IPS-NIHi7 (cell line): ENCODE results near the gene ADTRP.

Source experiments
- DNase-seq: peaks from one replicate; pipeline ENCODE4 v3.0.0; 2012; ENCODE audit warnings: mixed read lengths; ENCODE audit errors: extremely low spot score

The ADTRP gene

DNA sequence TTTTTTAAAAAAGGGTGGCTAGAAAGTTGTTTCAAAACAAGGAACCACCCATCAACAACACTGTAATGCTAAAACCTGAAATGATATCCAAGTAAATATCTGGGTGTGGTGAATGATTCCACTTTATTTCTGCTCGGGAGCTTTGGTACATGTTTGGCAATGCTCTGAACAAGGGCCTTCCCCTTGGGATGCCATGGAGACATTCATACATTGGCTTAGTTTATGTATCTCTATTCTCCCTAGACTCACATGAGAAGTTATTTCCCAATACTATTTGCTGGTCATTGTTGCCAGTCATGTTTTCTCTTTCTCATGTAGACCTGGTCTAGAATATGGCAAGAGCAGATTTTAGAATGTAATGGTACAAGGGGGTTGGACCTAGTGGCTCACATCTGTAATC lies 22.9 kb downstream of the ADTRP start:
- no peak for DNase-seq

DNA sequence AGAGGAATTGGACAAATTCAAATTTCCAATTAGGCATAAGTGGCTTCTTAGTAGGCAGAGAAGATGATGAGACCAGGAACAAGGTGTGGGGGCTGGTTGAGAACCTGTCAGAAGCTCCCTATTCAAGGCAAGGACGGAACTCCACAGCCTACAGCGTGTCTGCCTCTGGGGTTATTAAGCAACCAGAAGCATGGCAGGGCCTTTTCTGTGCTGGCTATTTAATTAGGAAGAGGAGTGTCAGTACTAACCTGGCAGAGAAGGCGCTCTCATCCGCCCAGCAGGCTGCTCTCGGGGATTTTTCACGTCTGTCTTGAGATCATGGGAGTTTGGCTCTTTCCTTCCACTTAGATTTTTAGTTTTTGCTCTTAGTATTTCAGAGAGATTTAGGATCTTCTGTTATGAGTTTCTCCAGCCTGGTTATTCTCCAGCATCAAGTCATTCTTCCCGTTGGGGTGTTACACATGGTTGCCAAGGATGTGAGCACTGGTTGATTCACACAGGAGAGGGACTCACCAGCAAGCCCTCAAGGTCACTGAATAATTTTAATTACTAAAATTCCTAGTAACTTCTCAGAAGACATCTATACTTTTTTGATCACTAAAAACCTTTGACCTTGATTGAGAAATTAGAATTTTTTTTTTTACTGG lies 23.9 kb downstream of the ADTRP start:
- DNase-seq: no peak

DNA sequence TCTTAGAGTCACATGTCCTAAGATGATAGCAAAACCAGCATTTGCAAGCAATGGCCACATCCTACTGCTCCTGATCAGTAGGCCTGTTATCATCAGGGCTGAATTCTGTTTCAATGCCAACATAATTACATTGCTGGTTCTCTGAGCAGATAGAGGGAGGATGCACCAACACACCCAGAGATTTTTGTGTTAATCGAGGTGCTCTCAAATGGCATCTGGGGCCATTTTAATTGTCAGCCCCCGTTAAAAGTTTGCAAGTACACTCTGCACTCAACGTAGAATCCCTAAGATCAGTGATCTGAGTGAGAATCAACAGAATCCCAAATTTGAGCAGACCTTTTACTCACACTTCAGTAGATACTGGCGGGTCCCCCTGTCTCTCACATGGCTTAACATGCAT lies 24.8 kb downstream of the ADTRP start:
- no peak for DNase-seq

DNA sequence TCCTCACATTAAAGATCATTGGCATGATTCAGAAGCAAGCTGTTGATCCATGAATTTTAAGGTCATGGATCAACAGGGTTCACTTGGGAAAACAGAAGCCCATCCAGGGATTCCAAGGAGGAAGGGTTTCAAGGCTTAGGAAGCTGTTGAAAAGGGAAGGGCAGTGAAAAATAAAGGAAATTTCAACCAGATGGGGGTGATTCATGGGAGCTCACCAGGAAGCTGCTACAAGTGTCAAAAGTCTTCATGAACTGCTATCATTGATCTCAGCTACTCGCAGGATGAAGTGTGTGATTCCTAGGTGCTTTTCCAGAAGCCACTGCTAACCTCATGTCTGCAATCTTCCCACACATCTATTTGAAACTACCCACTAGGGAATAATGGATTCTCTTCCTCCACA lies 26.2 kb downstream of the ADTRP start:
- no peak for DNase-seq

DNA sequence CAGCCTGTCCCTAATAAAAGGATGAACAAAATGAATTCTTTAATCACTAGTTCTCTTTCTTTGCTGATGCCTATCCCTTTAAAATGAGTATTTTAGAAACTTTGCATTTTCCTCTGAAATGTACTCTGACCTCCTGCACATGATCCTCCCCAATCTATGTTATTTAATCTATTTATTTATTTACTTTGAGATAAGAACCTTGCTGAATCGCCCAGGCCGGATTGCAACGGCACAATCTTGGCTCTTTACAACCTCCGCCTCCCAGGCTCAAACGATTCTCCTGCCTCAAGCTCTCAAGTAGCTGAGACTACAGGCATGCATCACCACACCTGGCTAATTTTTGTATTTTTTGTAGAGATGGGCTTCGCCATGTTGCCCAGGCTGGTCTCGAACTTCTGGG lies 27.9 kb downstream of the ADTRP start:
- DNase-seq: no peak

DNA sequence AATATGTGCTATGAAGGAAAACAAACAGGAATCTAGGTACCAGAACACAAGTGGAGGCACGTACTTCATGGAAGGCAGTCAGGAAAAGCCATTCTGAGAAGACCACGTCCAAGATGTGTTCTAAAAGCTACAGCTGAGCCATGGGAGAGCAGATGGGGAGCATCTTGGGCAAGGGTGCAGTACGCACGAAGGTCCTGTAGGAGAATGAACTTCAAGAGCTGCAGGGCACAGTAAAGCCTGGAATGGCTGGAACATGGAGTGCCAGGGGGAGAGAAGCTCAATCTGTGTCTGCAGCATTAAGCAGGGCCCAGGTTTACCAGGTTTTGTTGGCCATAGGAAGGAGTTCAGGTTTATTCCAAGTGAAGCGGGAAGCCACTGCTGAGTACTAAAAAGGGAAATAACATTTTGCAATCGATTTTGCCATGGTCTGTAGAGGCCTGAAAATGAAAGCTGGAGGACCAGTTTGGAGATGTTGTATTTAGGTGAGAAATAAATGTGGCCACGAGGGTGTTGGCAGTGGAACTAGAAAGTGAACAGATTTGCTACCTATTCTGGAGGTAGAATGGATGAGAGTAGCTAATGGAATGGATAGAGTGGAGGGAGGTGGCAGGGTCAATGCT lies 29.9 kb downstream of the ADTRP start:
- no peak for DNase-seq

DNA sequence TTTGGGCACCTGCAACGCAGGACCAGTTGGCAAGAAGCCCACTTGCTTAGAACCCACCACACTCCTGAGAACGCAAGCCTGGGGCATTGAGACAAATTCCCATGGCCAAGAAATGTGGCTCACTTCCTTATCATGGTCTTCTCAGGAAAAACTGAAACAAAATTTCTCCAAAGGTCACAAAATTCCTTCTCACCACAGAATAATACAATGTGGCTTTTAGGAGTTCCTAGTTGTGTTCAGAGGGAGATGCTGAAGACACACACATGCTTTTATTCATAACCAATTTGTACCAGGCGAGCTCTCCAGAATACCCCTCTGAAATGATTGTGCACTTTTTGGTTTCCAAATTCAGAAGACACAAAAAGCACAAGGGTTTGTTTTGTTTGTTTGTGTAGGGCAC lies 31.6 kb downstream of the ADTRP start:
- no peak for DNase-seq

DNA sequence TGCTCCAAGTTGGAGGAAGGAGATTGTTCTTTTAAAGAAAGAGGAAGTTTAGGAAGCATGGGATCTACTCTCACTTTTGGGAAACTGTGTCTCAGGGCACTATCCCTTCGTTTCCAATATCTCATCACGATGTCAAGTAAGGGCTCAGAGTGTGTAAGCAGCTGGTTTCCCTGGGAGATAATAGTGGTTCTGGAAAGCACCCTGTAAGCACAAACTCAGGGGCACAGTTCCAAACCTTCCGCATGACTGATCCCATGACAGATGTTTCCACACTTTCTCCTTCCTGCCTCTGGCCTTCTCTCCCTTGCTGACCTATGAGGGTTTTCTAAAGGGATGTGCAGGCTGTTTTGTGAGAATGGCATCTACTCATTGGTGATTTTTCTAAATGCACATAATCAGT lies 33.9 kb downstream of the ADTRP start:
- DNase-seq: no peak

DNA sequence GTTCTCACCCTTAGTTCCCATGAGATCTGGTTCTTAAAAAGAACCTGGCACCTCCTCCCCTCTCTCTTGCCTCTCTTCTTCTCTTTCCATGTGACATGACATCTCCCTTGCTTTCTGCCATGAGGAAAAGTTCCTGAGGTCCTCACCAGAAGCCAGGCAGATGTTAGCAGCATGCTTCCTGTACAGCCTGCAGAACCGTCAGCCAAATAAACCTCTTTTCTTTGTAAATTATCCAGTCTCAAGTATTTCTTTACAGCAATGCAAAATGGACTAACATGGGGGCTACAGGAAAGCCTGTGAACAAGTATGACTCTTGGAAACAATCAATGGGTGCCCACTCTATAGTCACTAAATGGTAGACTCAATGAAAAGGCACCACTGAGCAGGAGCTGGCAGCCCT lies 34.5 kb downstream of the ADTRP start:
- no peak for DNase-seq

DNA sequence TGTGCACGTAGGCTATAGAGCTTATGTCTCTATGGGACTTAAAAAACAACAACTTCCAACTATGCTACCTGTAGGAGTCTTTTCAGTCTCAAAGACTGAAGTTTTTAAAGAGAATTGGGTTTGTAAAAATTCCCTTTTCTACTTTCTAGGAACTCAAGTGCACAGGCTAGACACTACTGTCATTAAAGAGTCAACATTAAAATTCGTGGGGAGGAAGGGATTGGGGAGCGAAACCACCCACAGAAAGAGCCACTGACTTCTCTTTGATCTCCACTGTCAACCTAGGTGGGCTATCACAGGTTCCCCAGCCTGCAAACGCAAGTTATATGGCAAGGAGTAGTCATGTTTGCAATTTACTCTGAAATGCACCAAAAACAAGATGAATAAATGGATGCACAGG lies 37.7 kb downstream of the ADTRP start:
- DNase-seq: no peak

DNA sequence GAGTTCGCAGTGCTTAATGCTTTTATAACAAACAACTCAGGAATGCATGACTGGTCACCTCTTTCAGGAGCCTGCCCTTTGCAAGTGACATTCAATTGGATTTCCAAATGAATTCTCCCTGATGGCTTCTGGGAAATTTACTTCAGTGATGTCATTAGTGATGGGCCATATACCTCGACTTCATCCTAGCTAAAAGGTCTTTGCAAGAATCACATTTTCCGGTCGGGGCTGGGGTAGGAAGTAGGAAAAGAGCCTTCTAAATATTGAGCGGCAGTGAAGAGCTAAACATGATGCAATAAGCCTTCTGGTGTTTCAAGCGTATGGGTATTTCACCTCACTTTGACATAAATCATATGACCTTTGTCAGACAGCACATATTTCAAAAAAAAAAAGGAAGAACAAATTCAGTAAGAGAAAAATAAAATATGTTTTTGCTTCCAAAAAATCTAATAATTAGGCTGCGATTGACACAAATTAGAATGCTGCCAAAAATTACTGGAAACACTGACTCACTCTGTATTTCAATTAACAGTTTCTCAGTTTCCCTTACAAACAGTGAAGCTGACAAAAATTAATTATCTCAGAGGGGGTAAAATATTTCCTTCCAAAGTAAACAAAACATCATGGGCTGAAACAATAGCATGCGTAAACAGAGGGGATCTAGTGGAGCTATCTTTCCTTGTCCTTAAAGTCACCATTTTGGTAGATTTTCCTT lies 39.8 kb downstream of the ADTRP start:
- DNase-seq: no peak

DNA sequence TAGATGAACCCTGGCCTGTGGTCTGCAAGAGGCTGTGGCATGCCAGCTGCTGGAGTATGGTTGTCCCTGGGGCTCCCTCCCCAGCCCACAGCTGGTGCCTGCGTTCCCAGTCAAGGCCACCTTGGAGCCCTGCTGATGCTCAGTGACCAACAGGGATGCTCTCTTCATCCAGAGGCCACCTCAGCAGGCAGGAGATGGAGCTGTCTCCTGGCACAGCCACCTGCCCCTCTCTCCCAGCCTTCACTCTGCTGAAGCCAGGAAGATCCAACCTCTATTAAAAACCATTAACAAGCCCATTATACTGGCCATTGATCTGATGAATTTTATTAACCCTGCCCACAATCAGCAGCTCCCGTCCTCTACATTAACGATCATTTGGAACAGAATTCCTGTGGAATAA lies 40.4 kb downstream of the ADTRP start:
- no peak for DNase-seq

DNA sequence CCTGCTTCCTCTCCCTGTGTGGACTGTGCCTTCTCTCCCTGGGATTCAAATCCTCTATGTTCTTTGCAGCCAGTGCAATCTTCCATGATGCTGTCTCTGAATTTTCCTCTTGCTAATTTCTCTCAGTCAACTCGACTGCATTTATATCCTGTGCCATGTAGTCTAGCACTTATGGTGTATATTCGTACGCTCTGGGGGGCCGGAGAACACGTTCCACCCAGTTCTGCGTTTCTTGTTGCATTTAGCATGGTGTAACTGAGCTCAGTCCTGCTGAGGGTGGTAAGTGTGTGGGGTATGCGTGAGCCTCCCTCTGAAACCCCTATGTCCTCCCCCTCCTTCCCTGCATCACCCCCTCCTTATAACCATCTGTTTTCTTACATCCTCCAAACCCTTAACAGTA lies 42.0 kb downstream of the ADTRP start:
- no peak for DNase-seq

DNA sequence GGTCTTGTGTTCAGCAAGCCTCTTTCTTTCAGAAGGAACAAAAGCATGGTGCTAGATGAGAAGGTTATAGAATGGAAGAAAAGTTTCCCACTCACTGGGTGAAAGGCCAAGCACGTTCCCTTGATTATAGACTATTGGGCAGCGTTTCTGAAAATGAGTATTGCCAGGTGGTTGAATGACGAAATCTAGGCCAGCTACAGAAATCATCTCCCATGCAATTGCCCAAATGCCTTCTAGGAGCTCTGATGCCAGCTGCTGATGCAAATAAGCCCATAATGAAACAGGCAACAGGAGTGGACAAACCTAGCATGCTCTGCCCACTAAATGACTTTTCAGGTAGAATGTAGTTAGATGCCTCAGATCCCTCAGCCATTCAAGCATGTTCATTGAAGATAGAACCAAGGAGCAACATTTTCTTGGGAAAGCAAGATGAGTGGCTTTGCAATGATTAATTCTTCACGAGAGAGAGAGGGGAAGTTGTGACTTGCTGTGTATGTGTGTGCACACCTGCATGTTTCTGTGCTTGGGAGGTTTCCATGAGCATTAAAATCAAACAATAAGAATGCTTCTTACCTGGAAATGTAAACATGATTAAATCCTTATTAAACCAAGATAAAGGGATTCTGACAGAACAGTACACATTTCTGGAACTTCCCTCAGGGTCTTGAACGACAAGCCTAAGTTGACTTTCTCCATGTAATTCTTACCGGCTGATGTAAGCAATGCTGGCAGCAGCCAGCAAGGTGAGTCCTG lies 43.6 kb downstream of the ADTRP start:
- no peak for DNase-seq

DNA sequence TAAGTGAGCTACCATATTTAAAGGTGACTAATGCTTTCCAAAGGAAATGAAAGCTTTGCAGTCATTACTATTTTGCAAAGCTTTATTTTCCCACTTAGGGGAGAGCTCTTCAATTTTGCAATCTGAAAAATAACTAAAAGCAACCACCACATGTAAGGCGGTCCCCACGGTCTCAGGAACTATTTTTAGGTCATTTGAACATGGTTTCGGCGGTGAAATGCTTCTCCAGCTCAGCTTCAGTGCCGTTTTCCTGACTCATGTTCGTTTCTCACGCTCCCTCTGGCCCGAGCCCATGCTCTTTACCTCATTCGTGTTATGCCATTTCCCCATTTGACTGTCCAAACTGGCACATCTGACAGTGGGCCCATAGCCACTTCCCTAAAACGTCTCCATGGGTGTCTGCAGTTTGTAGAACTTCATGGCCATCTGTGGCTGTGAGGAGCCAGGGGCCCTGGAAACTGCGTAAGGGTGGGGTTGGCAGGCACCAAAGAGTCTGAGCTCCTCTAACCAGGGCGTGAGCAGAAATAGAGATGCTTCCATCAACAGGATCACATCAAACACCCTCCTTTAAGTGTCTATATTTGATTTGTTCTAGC lies 46.5 kb downstream of the ADTRP start:
- no peak for DNase-seq

DNA sequence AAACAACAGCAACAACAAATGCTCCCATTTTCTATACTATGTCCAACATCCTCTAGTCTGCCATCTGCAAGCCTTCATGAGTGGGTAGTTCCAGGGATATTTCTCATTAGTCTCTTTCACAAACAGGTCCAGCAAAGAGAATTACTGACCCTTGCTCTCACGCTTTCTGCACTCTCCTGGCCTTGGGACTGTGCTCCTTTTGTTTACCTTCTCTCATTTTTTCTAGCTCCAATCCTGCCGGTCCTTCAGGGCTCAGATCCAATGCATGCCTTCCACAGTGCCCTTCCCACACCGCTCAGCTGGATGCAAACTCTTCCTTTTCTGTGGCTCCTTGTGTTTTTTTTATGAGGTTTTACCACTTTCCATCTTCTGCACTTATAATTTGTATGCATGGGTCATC lies 47.2 kb downstream of the ADTRP start:
- DNase-seq: no peak

DNA sequence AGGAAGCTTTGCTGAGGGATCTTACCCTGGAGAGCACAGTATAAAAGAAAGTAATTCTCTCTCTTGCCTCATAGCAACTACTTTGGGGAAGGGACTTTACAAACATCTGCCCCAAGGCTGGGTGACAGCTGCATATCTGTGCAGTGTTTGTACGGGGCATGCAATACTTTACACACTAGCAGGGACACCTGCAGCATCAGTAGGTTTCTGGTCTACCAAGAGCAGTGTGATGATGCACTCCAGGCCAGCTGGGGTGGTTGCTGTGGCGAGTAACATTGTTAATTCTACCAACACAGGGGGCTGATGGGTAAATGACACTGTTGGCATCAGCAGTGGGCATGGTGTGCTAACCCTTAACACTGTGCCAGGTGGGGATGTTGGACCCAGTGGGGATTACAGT lies 48.0 kb downstream of the ADTRP start:
- no peak for DNase-seq

DNA sequence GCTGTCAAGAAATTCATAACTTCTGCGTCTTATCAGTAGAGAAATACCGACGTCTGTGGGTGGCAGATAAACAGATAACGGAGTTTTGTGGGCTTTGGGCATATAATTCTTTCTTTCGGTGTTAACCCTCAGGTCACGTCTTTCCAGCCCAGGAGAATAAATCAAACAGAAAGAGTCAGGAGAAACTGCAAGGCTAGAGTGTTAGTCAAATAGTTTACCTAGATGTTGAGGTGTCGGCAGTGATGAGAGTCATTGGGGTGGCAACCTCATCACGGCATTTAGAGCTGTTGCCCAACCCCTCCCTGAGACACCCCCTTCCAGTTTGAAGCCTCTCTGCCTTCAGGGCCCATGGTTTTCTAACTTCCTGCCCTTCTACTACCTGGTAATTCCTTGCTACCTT lies 49.5 kb downstream of the ADTRP start:
- no peak for DNase-seq

DNA sequence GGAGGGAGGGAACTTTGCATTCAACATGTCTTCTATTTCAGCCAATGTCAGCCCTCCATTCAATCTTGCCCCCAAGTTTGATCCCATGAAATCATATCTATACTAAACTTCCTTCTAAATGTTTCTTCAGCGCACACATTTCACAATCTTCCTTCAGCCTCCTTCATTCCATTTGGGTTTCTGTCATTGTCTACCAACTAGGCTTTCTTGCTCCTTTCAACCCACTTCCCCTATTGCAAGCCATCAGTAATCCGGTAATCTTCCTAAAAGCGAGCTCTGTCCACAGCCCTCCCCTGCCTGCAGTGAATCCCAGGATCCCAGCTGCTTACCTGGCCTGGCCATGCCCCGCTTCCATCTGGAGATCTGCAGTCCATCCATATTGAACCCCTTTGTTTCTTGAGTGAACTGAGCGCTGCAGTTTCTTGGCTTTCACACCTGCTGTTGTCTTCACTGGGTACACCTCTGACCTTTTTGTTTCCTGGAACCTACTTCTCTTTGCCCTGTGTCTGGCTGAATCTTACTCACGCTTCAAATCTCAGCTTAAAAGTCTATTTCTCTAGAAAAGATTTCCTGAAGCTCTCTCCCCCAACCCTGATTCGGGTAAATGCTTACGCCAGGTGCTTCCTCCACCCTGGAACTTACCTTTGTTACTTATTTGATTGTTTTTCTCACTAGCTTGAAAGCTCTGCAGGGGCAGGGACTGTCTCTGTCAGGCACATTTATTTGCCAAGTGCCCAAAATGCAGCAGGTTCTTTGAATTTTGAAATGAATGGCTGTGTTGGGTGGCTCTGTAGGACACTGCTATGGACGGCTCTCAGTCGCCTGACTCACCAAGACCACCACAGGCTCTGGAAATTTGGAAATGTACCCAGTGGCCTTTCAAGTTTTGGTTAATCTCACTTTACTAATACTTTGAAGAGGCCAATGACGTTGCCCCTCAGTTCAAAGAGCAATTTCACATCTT lies 50.3 kb downstream of the ADTRP start:
- DNase-seq: no peak

DNA sequence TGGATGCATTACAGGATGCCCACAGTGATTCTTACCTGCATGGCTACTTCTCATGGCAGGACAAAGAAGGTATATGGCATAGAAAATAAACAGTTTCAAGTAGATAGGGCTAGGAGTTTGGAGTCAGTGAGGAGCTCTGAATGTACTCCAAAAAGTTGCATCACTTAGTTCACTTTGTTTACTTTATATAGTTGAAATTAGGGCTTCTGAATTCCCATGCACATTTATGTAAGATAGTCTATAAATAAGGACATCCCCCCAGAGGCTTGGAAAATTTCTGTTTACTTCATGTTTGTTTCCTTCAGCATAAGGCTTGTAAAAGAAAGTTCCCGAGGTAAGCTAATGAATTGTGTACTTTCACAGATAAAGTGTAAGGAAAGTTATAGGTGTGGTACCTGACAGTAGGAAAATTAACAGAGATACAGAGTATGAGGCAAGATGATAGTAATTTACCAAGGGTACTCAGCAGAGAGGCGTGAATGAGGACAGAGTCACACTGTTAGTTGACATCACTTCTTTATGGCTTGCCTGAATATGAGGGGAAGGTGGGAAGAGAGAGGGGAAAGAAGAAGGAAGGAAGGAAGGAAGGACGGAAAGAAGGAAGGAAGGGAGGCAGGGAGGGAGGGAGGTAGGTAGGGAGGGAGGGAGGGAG lies 51.1 kb downstream of the ADTRP start:
- DNase-seq: no peak

DNA sequence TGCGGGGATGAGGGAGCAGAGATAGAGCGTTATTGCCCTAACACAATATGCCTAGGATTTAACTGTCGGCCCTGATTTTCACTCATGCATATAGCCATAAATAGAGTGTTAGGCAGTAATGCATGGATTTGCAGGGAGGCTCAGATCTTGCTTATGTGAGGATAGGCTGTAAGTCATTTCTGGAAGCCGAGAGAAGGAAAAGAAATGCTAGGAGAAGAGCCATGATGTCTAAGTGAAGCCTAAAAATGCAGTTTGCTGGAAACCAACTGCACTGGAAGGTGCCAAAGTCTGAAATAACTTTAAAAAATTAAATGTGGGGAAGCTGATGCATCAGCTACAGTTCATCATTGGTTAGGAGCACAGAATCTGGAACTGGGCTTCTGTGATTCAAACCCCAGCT lies 54.3 kb downstream of the ADTRP start:
- DNase-seq: no peak
